HG02943 (cell line): ENCODE data around the gene PDGFRA.
A peak's percentile ranks its signal among the peaks of the same experiment; 100 is the strongest.
"Not testable (repeated sequence)": the region's sequence is repeated elsewhere in the genome, so short reads cannot be mapped to it uniquely, and the experiment has no call there.

Source experiments
- ATAC-seq: cut with Tn5 transposase; IDR thresholded peaks from one replicate; pipeline ENCODE4 v1.9.1; 2021; ENCODE audit warnings: mild to moderate bottlenecking, low read depth, moderate library complexity; ENCODE audit not compliant: unreplicated experiment

The PDGFRA gene

DNA sequence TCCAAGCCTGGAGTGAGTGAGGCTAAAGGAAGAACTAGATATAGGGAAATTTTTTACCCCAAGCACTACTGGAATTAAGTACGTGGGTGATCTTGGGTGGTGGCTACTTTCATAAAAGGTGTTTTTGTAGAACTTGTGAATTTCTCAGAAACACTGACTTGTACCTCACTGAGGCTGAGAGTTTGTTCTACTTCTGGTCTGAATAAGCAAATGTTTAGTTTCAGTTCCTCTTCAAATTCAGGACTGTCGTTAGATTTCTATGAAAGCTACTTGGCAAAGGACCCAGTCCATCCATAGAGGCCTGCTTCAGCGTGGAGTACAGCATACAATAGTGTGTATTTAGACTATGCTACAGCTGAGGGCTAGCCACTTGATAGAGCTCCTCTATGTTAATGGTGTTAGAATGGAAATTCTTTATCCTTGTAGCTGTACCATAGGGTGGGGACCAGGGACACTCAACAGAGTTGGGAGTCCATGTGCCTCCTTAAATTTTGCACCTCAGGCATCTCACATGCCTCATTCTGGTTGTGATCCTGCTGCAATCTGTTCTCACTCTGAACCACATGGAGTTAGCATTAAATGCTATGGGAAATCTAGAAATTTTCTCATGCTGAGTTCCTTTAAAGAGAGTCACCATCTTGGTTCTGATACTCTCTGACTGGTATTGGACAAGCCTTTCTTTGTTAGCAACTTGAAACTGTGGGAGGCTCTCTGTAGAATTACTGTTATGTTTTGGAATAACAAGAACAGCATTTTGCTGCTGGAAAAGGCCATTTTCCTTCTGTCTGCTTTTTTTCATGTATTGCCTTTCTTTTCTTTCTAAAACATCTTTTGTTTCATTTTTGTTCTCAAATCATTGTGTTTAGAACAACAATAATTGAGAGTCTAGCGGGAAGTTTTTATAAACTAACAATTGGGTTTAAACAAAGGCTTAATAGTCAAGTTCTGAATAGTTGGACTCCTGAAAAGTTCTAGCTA lies 86.8 kb downstream of the PDGFRA start:
- ATAC-seq, result peak; percentile 97

DNA sequence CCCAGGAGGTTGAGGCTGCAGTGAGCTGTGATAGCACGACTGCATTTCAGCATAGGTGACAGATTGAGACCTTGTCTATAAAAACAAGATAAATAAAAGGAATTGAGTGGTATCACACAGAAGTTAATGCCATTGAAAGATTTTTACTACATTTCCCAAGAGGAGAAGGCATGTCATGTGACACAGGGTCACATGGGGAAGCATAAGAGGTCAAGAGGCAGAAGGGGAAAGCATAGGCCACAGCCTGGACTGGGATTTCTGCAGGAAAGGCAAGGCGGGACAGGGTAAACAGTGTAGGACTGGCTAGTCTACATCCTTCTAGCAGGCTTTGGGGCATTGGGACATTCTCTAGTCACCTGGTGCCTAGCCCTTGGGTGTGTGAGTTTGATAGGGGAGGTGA lies 88.6 kb downstream of the PDGFRA start:
- ATAC-seq, result no peak

DNA sequence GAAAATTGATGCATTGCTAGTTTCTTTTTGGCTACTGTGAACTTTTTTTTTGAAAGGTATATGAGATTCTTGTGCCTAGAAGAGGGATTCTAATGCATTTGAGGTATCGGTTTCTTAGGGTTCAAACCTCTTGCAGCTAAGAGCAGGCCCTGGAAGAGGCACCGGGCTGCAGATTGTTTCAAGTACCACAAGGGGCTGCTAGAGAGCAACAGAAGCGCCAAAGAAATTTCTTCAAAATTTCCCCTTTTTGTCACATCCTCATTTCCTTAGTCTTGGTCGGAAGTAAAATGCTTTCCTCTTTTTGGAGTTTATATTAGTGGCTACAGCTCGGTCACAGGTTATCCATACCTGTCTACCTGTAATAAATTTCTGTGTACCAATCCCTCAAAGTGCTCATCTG lies 89.8 kb downstream of the PDGFRA start:
- no peak for ATAC-seq

DNA sequence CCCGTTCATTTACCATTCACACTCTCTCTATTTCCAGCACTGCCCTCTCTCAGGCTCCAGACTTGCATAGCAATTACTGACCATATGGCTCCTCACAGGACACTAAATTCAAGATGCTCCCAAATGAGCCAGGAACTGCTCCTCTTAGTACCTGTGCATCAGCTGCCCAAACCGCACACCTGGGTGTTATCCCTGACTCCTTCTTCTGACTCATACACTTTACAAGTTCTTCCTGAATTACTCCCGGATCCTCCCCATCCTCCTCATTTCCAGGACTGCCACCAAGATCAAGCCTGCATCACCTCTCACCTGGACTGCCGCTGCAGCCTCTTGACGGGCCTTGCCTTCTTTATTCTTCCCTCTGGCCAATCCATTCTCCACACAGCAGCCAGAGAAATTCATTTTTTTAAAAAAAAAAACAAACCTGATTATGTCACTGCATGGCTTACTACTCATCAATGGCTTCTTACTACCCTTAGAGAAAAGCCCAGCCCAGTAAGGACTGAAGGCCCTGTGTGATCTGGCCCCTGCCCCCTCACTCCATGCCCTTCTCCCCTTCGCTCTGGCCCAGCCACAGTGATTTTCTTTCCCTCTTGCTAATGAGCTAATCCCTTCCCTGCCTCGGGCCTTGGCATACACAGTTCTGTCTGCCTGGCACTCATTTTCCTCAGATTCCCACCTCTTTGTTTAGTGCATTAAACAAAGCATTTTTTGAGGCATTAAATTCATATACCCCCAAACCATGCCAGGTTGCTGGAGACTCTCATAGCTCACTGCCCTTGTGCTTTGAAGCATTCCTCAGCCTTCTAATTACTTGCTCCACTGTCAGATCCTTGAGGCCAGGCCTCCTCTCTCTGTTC lies 92.0 kb downstream of the PDGFRA start:
- ATAC-seq, result no peak

DNA sequence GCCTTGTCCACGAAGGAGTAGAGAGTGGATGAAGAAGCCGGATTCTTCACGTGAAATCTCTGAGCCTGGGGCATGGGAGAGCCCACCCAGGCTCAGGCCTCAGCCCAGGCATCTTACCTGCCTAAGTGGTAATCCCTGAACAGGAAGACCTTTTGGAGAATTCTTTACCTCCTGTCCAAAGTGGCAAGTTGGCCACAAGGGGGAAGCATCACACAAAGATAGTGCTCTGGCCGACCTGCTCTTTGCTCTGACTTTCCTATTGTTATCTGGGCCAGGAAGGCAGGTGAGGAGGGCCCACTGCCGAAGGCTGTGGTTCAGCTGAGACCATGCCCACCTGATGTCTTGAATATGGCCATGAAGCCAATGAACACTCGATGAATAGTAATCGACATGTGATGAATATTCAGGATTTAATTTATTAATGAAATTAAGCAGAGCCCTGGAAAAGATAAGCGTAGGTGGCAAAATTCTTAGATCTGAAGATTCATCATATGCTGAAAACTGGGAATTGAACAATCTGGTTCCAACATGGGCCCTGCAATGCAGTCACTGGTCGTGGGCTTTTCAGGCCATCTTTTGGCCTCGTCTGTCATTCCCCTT lies 93.8 kb downstream of the PDGFRA start:
- no peak for ATAC-seq

DNA sequence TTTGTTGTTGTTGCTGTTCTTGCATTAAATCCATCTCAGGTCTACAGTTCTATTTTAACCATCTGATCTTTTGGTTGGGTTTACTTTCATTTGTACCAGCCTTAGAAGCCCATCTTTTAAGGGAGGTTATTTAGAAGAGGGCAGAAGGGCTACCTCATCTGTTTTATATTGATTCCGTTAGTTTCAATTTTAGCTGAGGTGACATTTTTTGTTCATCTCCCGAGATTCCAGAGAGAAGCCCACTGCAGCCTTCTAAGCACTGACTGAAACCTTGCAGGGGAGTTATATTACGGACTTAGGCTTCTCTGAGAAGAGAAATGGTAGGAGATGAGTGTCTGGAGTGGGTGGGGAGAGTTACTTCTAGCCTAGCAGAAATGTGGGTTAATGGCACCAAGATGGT lies 101.8 kb downstream of the PDGFRA start:
- no peak for ATAC-seq

DNA sequence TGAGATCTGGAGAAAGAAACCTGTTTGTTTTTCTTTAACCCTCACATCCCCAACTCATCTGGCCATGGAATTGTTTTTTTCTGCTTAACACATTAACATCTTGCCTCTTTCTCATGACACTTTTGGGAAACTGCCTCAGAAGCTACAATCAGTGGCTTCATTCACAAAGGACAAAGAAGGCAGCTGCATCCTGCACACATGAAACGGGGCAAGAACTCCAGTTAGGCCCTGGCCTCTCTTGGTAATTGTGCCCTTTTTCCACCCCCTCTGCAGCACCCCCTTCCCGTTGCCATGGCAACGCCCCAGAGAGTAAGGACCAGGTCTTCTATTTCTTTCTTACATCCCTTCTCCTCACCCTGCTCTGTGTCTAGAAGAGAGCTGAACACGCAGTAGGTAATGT lies 103.4 kb downstream of the PDGFRA start:
- no peak for ATAC-seq

DNA sequence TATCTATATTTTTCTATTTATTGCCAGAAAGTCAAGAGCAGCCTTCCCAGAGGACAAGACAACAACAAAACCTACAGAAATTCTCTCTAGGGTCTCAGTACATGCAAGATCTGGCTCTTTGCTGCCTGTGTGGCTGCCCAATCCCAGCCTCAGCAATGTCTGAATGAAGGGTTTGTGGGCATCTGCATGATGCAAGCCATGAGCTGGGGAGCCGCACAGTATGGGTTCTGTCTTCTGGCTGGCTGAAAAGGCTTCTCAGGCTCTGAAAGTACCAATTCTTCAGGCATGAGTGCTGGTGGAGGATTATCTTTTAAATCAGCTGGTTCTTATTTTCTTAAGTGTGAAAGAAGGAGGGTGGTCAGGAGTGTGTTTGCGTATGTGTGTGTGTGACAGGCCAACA lies 104.6 kb downstream of the PDGFRA start:
- no peak for ATAC-seq

DNA sequence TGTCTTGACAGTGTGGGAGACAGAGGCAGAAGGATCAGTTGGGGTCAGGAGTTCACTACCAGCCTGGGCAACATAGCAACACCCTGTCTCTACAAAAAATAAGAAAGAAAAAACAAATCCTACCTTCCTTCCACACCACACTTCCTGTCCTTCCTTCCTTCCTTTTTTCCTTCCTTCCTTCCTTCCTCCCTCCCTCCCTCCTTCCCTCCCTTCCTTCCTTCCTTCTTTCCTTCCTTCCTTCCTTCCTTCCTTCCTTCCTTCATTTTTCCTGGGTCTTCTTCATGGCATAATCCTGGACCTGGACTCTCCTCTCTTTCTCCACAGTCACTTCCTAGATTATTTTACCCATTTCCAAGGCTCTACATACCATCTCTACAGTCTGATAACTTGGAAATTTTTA lies 105.7 kb downstream of the PDGFRA start:
- not testable (repeated sequence) for ATAC-seq

DNA sequence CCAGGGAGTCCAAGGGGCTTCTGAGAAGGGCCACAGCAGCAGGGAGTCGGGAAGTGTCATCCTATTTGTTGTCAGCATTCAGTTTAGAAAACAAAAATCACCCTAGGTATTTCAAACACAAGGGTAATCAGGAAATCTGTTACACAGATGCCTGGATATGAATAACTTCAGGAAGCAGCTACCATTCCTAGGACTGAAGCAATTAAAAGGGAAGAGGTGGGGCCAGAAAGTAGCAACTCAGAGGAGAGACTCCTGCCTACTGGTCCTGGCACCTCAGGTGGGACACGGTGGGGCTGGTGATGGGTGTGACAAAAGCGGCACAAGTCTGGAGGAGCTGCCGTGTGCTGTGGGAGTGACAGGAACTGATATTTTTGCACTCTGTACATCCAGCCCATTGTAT lies 107.9 kb downstream of the PDGFRA start:
- ATAC-seq, result no peak

DNA sequence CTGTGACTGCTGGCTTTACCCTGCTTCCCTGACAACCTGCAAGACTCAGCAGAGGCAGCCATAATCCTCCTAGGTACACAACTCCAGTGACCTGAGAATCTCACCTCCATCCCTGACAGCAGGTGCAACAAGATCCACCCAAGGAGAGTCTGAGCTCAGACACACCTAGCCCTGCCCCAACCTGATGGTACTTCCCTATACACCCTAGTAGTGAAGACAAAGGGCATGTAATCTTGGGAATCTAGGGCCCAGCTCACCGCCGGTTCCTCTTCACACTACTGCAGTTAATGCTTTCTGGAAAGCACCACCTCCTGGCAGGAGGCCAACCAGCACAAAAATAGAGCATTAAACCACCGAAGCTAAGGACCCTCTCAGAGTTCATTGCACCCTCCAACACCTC lies 113.0 kb downstream of the PDGFRA start:
- not testable (repeated sequence) for ATAC-seq
